HEK293T (cell line): ENCODE measurements around the gene CISD2.

Experiments
- CTCF ChIA-PET: fragments of 350-600 bp; formaldehyde crosslinking; extraction: SDS; loops from one replicate; lab custom pipeline; 2021; ENCODE audit warnings: antibody characterized with exemption, inconsistent platforms; lab: Yijun Ruan, JAX
- POLR2A ChIA-PET: fragments of 350-600 bp; formaldehyde crosslinking; extraction: SDS; loops from one replicate; lab custom pipeline; 2020; ENCODE audit warnings: antibody characterized with exemption, inconsistent platforms; lab: Yijun Ruan, JAX
- DNase-seq: peaks from one replicate; pipeline ENCODE4 v3.0.0; 2012; ENCODE audit warnings: mixed read lengths; ENCODE audit errors: extremely low spot score
- ARNT ChIP-seq: fragments of 450-650 bp; IDR thresholded peaks from 2 replicates; pipeline ENCODE4 v1.6.1; 2017; ENCODE audit warnings: mild to moderate bottlenecking
- BHLHE40 ChIP-seq: fragments of 450-650 bp; IDR thresholded peaks from 2 replicates; pipeline ENCODE4 v1.6.1; 2016; ENCODE audit warnings: mild to moderate bottlenecking, moderate library complexity, borderline replicate concordance
- CTBP1 ChIP-seq: fragments of 450-650 bp; IDR thresholded peaks from 2 replicates; pipeline ENCODE4 v1.6.1; 2016; ENCODE audit warnings: borderline replicate concordance
- ELF4 ChIP-seq: fragments of 450-650 bp; IDR thresholded peaks from 2 replicates; pipeline ENCODE4 v1.6.1; 2017; ENCODE audit warnings: antibody characterized with exemption
- FOXA1 ChIP-seq: fragments of 450-650 bp; IDR thresholded peaks from 2 replicates; pipeline ENCODE4 v1.6.1; 2016; ENCODE audit warnings: mild to moderate bottlenecking
- FOXK2 ChIP-seq: fragments of 450-650 bp; IDR thresholded peaks from 2 replicates; pipeline ENCODE4 v1.6.1; 2016; ENCODE audit warnings: mild to moderate bottlenecking
- FOXM1 ChIP-seq: fragments of 450-650 bp; IDR thresholded peaks from 2 replicates; pipeline ENCODE4 v1.6.1; 2017; ENCODE audit warnings: mild to moderate bottlenecking, borderline replicate concordance
- HDGF ChIP-seq: fragments of 450-650 bp; IDR thresholded peaks from 2 replicates; pipeline ENCODE4 v1.6.1; 2017; ENCODE audit warnings: antibody characterized with exemption, borderline replicate concordance
- L3MBTL2 ChIP-seq: fragments of 450-650 bp; conservative IDR thresholded peaks from 2 replicates; pipeline ENCODE4 v1.6.1; 2016; ENCODE audit warnings: mild to moderate bottlenecking
- LEF1 ChIP-seq: fragments of 450-650 bp; IDR thresholded peaks from 2 replicates; pipeline ENCODE4 v1.6.1; 2017; ENCODE audit warnings: mild to moderate bottlenecking, borderline replicate concordance
- NFRKB ChIP-seq: fragments of 450-650 bp; IDR thresholded peaks from 2 replicates; pipeline ENCODE4 v1.6.1; 2016; ENCODE audit warnings: mild to moderate bottlenecking, moderate library complexity
- SP1 ChIP-seq: fragments of 450-650 bp; IDR thresholded peaks from 2 replicates; pipeline ENCODE4 v1.6.1; 2017
- SUZ12 ChIP-seq: fragments of 450-650 bp; IDR thresholded peaks from 2 replicates; pipeline ENCODE4 v1.6.1; 2016; ENCODE audit warnings: mild to moderate bottlenecking
- TARDBP ChIP-seq: fragments of 450-650 bp; IDR thresholded peaks from 2 replicates; pipeline ENCODE4 v1.6.1; 2016
- ZNF384 ChIP-seq: fragments of 450-650 bp; IDR thresholded peaks from 2 replicates; pipeline ENCODE4 v1.6.1; 2016
- TF ChIP-seq, protein P1 (sequence below): fragments of 450-650 bp; IDR thresholded peaks from 2 replicates; pipeline ENCODE4 v1.6.1; 2016

CISD2 gene

DNA sequence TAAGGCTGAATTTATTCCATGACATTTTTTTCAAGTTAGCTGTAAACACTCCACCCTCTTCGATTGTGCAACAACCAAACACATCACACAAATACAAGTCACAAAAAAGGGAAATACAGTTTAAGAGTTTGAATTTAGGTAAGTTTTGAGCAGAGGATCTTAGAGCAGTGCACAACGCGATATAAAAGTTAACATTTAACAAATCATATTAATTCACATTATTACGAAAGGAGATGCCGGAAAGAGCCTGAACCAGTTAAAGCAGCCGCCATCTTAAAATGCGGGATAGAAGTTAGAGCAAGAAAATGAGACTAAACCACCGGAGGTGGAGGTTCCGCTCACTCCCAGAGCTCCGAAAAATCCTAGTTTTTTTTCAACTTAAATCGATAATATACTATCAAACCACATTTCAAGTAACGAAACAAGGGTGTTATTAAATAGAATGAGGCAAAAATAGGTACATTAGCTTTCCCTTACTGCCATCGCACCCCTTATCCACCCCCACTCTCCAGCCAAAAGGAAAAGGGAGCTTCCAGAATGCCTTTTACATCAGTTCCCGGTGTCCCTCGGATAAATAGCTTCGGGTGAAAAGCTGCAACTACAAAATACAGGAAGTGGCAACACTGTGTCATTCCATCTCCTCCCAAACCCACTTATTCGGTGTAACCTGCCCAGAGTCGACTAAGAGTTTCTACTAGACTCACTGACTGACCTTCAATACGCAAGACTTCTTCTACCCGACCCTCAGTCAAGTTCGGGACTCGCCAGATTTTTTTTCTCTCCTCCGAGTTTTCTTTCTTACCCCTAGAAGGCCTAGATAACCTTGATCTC is 43.3 kb upstream of the CISD2 start:
- DNase-seq = peak; percentile 19
- ChIA-PET CTCF (no interaction called here), POLR2A (interaction anchor here (0.6 to 5.7 kb wide), 6 partner anchors 9 to 110 kb away, joined by 3 to 75 read pairs (median 4); partner anchors contain the start of genes CISD2 and MANBA)
- TF ChIP-seq, protein P1, sequence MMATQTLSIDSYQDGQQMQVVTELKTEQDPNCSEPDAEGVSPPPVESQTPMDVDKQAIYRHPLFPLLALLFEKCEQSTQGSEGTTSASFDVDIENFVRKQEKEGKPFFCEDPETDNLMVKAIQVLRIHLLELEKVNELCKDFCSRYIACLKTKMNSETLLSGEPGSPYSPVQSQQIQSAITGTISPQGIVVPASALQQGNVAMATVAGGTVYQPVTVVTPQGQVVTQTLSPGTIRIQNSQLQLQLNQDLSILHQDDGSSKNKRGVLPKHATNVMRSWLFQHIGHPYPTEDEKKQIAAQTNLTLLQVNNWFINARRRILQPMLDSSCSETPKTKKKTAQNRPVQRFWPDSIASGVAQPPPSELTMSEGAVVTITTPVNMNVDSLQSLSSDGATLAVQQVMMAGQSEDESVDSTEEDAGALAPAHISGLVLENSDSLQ = no peak
- peak; percentile 54 for TF ChIP-seq ELF4
- TF ChIP-seq NFRKB = 0 out of 2 replicates have a peak, but pooled peaks have one; percentile 43
- TF ChIP-seq BHLHE40 = peak; percentile 69

DNA sequence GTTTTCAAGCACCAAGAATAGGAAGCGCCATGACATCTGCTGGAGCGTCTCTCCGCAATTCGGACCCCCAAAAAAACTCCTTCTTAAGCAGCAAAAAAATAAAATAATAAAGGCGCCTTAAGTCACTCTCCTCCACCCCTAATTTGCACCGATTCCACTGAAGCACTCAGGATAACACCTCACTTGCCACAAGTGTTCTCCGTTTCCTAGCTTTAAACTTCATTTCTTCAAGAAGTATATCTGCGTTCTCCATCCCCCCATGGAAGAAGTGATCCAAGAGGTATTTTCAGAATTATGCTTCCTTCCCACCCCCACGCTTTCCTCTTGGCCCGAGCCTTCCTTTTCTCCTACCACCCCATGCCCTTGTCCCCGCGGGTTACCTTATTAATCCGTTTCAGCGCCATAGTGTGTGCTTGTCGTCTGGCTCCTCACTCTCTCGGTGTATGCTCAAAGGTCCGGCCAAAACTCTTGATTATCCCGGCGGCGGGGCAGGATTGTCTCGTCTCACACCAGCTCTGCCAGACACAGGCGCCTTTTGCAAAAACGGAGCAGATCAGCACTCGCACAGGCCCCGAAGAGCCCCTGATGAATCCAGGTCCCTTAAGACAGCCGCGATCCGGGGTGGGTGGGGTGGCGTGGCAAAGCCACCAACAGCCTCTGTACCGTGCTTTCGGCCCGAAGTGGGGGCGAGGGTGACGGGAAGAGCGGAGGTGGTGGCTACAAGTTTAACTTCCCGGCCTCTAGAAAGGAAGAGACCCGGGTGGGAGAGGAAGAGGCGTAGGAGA is 42.5 kb upstream of the CISD2 start:
- POLR2A ChIA-PET = interaction anchor here (1.0 to 5.7 kb wide), 12 partner anchors 9 to 301 kb away, joined by 3 to 75 read pairs (median 6); partner anchors contain the start of genes CISD2, MANBA and SLC9B2
- TF ChIP-seq, protein P1 = no peak
- TF ChIP-seq FOXM1 = no peak
- TF ChIP-seq ZNF384 = no peak
- no peak for TF ChIP-seq FOXK2
- CTCF ChIA-PET = no interaction called here
- DNase-seq = no peak

DNA sequence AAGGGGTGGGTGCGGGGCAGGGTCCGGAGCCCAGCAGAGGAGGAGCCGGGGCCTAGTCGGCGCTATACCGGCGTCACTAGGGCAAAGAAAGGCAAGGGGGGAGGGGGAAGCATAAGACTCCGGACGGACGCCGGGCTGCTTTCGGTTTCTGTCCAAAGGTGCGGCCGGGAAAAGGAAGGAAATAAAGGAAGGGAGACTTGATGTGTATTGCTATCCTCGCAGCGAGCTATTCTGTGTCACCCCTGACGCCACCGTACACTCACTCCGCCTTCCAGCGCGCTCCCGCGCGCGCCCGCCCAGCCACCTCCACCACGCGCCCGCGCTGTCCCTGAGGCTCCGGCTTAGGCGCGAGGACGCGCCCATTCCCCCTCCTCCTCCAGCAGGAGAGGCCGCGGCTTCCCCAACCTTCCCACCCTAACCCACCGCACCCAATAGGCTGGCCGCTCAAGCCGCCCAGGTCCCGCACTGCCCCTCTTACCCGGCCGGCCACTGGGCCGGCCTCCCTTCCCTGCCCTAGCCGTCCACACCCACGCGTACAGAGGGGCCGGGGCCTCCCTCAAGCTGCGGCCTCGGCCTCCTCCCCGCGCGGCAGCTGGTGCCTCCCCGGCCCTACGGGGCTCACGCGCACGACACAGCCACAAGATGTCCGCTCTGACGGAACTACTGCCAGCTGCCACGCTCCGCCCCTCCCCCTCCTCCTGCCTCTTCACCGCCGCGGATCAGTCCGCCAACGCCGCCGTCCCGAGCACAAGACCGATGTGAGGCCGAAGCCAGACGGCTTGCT is 41.7 kb upstream of the CISD2 start, which contains the start of gene UBE2D3:
Gene UBE2D3 (minus strand): TSS at position 662 of the 784 bp plus-strand sequence. CDS start 1,043 bp downstream, outside the sequence.
- POLR2A ChIA-PET = interaction anchor here (0.8 to 5.7 kb wide), 30 partner anchors 9 to 327 kb away, joined by 3 to 75 read pairs (median 5); partner anchors contain the start of genes CISD2, MANBA, NFKB1 and SLC9B2
- TF ChIP-seq LEF1 (no peak), SUZ12 (no peak), NFRKB (peak; percentile 94), CTBP1 (peak; percentile 77; the same call in 1 of the 2 replicates), FOXM1 (no peak), TARDBP (peak; percentile 67; the same call in 1 of the 2 replicates), ARNT (no peak), L3MBTL2 (peak; percentile 91), ELF4 (no peak; the same call in 1 of the 2 replicates), ZNF384 (no peak), SP1 (no peak), BHLHE40 (no peak), FOXA1 (no peak), HDGF (no peak), FOXK2 (no peak)
- TF ChIP-seq, protein P1 = no peak; the same call in 1 of the 2 replicates
- peak; percentile 55 for DNase-seq
- CTCF ChIA-PET = no interaction called here

DNA sequence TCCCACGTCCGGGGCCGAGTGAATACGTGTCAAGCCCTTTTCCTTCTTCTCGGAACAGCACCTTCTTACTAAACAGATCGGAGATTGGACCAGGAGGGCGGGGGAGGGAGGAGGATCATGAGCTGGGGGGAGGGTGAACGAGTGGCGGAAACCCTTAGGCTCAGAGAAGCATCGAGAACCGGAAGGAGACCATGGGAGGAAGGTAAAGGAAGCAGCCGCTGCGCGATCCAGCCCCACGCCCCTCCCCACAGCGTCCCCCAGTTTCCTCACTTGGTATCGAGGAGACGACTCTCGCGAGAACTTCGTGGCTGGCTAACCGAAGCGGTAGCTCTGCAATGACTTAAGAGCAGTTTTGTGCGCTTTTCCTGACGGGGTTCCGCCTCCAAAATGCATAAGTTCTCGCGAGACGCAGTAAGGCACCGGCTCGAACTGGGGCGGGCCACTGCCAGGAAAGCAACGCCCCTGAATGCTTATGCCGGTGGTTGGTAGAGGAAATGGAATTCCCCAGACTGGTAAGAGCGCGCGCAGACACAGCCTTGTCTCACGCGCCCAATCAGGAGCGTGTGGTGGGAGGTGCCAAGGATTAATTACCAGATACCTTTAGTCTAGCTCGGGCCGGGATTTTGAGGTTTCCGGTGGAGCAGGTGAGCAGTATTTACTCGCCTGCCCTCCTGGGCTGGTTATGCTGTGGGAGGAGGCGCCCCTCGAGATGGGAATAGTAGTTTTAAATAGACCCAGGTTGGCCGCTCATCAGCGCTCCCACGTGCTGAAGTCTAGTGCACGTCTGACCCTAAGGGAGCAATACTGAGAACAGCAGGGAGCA is 40.9 kb upstream of the CISD2 start:
- DNase-seq = peak; percentile 84
- CTCF ChIA-PET = interaction anchor here (0.6 to 1.4 kb wide), 3 partner anchors 84 to 304 kb away, joined by 3 to 4 read pairs (median 3); no protein-coding TSS in a partner anchor
- POLR2A ChIA-PET = interaction anchor here (0.5 to 5.7 kb wide), 41 partner anchors 8 to 1099 kb away, joined by 3 to 75 read pairs (median 4); partner anchors contain the start of genes CISD2, MANBA, NFKB1 and SLC9B2
- no peak for TF ChIP-seq LEF1
- TF ChIP-seq CTBP1 = no peak
- peak; percentile 62; the same call in 1 of the 2 replicates for TF ChIP-seq ELF4
- TF ChIP-seq L3MBTL2 = peak; percentile 89
- no peak; the same call in 1 of the 2 replicates for TF ChIP-seq NFRKB
- TF ChIP-seq, protein P1 = no peak
- TF ChIP-seq FOXK2 = no peak
- no peak for TF ChIP-seq ZNF384
- TF ChIP-seq TARDBP = no peak
- TF ChIP-seq HDGF = no peak
- TF ChIP-seq SUZ12 = no peak
- TF ChIP-seq SP1 = peak; percentile 81
- TF ChIP-seq BHLHE40 = no peak
- TF ChIP-seq ARNT = no peak
- no peak for TF ChIP-seq FOXM1
- no peak for TF ChIP-seq FOXA1
